Mesenchymal stem cell (in vitro differentiated cells and primary cell): Measurements from ENCODE around the gene MBD3L5.
"Not testable (repeated sequence)": the region's sequence is repeated elsewhere in the genome, so short reads cannot be mapped to it uniquely, and the experiment has no call there.

Experiments used
- DNase-seq: peaks from one replicate; pipeline ENCODE4 v3.0.0-alpha.2; 2013
- H2AFZ ChIP-seq: one replicate; pipeline ENCODE4 v1.6.1; 2013; ENCODE audit warnings: low read depth, mild to moderate bottlenecking, control low read depth, inconsistent platforms, low read length, moderate library complexity
- H2AK5ac ChIP-seq: 2 replicates; pipeline ENCODE4 v1.6.1; 2013; ENCODE audit warnings: low read length, moderate library complexity, mild to moderate bottlenecking, inconsistent platforms; ENCODE audit not compliant: severe bottlenecking
- H2BK120ac ChIP-seq: one replicate; pipeline ENCODE4 v1.6.1; 2013; ENCODE audit warnings: low read depth, mild to moderate bottlenecking, inconsistent platforms, low read length, moderate library complexity
- H2BK12ac ChIP-seq, 2 experiments: one replicate each; pipeline ENCODE4 v1.6.1; 2013; ENCODE audit warnings: inconsistent platforms in 2 of 2, low read length in 2 of 2, mild to moderate bottlenecking in 2 of 2, moderate library complexity in 2 of 2, control low read depth in 1 of 2
- H2BK15ac ChIP-seq: one replicate; pipeline ENCODE4 v1.6.1; 2013; ENCODE audit warnings: mild to moderate bottlenecking, low read depth, inconsistent platforms; ENCODE audit not compliant: poor library complexity, severe bottlenecking
- H2BK5ac ChIP-seq: 2 replicates; pipeline ENCODE4 v1.6.1; 2013; ENCODE audit warnings: low read depth, mild to moderate bottlenecking, low read length, control low read depth, inconsistent platforms; ENCODE audit not compliant: poor library complexity, severe bottlenecking
- H3K14ac ChIP-seq, 2 experiments: one replicate each; pipeline ENCODE4 v1.6.1; 2013; ENCODE audit warnings: inconsistent platforms in 2 of 2, low read length in 2 of 2, control low read depth in 1 of 2, mild to moderate bottlenecking in 1 of 2, moderate library complexity in 1 of 2
- H3K18ac ChIP-seq, 2 experiments: one replicate each; pipeline ENCODE4 v1.6.1; 2013; ENCODE audit warnings: inconsistent platforms in 2 of 2, low read length in 2 of 2, control low read depth in 1 of 2, low read depth in 1 of 2, mild to moderate bottlenecking in 1 of 2
- H3K23ac ChIP-seq, 2 experiments: one replicate each; pipeline ENCODE4 v1.6.1; 2013; ENCODE audit warnings: inconsistent platforms in 2 of 2, low read length in 2 of 2, mild to moderate bottlenecking in 2 of 2, moderate library complexity in 2 of 2, control low read depth in 1 of 2
- H3K27ac ChIP-seq: 2 replicates; pipeline ENCODE4 v1.5.1; 2013; ENCODE audit warnings: mild to moderate bottlenecking, moderate library complexity, low read length, control low read depth, inconsistent platforms; ENCODE audit not compliant: poor library complexity, severe bottlenecking
- H3K27me3 ChIP-seq, 2 experiments: 2 replicates each; pipeline versions ENCODE4 v1.6.1 to v1.7.0; 2013; ENCODE audit warnings: low read length in 2 of 2, mild to moderate bottlenecking in 2 of 2, moderate library complexity in 2 of 2, control low read depth in 1 of 2, inconsistent platforms in 1 of 2; ENCODE audit not compliant: control insufficient read depth in 1 of 2, insufficient read depth in 1 of 2
- H3K36me3 ChIP-seq, 2 experiments: 2 replicates each; pipeline versions ENCODE4 v1.6.1 to v1.7.0; 2013; ENCODE audit warnings: low read length in 2 of 2, control low read depth in 1 of 2, inconsistent platforms in 1 of 2, low read depth in 1 of 2, mild to moderate bottlenecking in 1 of 2; ENCODE audit not compliant: insufficient read depth in 2 of 2, control insufficient read depth in 1 of 2
- H3K4ac ChIP-seq, 2 experiments: one replicate each; pipeline ENCODE4 v1.6.1; 2013; ENCODE audit warnings: inconsistent platforms in 2 of 2, low read length in 2 of 2, mild to moderate bottlenecking in 2 of 2, moderate library complexity in 2 of 2, control low read depth in 1 of 2, low read depth in 1 of 2
- H3K4me1 ChIP-seq: 2 replicates; pipeline ENCODE4 v1.6.1; 2013; ENCODE audit warnings: low read depth, low read length, control low read depth; ENCODE audit not compliant: control insufficient read depth, insufficient read depth
- H3K4me2 ChIP-seq: 2 replicates; pipeline ENCODE4 v1.6.1; 2013; ENCODE audit warnings: low read length, mild to moderate bottlenecking, inconsistent platforms; ENCODE audit not compliant: poor library complexity, severe bottlenecking
- H3K4me3 ChIP-seq, 2 experiments: 2 replicates each; pipeline versions ENCODE4 v1.5.1 to v1.7.0; 2013; ENCODE audit warnings: low read length in 2 of 2, mild to moderate bottlenecking in 2 of 2, control low read depth in 1 of 2, low read depth in 1 of 2; ENCODE audit not compliant: insufficient read depth in 1 of 2
- H3K79me1 ChIP-seq: replicated peaks from 2 replicates; pipeline ENCODE4 v1.6.1; 2013; ENCODE audit warnings: mild to moderate bottlenecking, control low read depth, low read length, inconsistent platforms; ENCODE audit not compliant: poor library complexity, severe bottlenecking
- H3K9ac ChIP-seq: 2 replicates; pipeline ENCODE4 v1.7.0; 2013; ENCODE audit warnings: mild to moderate bottlenecking, low read length, moderate library complexity
- H3K9me3 ChIP-seq: 2 replicates; pipeline ENCODE4 v1.7.0; 2013; ENCODE audit warnings: mild to moderate bottlenecking, low read length; ENCODE audit not compliant: control insufficient read depth
- H4K8ac ChIP-seq: one replicate; pipeline ENCODE4 v1.6.1; 2013; ENCODE audit warnings: inconsistent platforms, mild to moderate bottlenecking, low read length, moderate library complexity
- H4K91ac ChIP-seq: one replicate; pipeline ENCODE4 v1.6.1; 2013; ENCODE audit warnings: mild to moderate bottlenecking, low read length, inconsistent platforms
- WGBS: methylation state at CpG from one replicate; pipeline ENCODE4 v1.1.7; 2013; ENCODE audit warnings: mixed read lengths; 5-methylcytosine and 5-hydroxymethylcytosine counted together

The MBD3L5 gene

DNA sequence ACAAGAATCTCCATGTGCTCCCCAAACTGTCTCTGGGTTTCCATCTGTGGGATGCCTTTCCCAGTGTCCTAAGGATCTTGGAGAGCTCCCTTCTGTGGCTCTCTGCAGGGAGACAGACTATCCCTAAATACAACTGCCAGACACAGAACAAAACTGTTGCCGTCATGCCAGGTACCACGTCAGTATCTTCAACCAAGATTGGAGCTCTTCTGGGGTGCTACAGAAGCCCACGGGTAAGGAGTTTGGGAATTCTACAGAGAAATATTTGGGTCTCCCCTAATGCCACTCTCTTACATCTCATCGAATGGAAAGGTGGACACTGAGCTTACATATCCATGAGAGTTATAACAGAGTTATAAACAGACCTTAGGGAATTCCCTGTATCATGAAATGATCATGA, 33.0 kb downstream of the MBD3L5 start:
- Histone ChIP-seq H2BK5ac (no peak overlapping the region), H3K9ac (no peak overlapping the region), H3K79me1 (no peaks in the 10 kb centered on the region), H3K4me1 (no peaks in the 10 kb centered on the region), H4K8ac (no peak overlapping the region), H3K4me2 (no peak overlapping the region), H2BK15ac (no peak overlapping the region), H3K4ac (no peak overlapping the region), H2BK120ac (no peak overlapping the region), H3K18ac (no peak overlapping the region), H3K27me3 (no peaks in the 10 kb centered on the region), H2AFZ (no peak overlapping the region), H3K27ac (no peak overlapping the region), H2BK12ac (no peak overlapping the region), H3K14ac (no peak overlapping the region), H3K36me3 (no peaks in the 10 kb centered on the region), H2AK5ac (no peak overlapping the region), H4K91ac (no peak overlapping the region), H3K4me3 (no peak overlapping the region), H3K9me3 (no peaks in the 10 kb centered on the region), H3K23ac (no peak overlapping the region)
- DNase-seq = no peak
- WGBS = 96% methylated on average over 3 of the region's 4 CpGs

GRCh38 chr19:7063764-7064418, 33.5 kb downstream of the MBD3L5 start:
- Histone ChIP-seq H3K4ac (no peak overlapping the region), H2BK5ac (no peak overlapping the region), H3K4me3 (no peak overlapping the region), H3K9me3 (no peaks in the 10 kb centered on the region), H2BK12ac (no peak overlapping the region), H3K23ac (no peak overlapping the region), H2BK15ac (no peak overlapping the region), H4K91ac (no peak overlapping the region), H3K4me1 (no peaks in the 10 kb centered on the region), H4K8ac (no peak overlapping the region), H3K27ac (no peak overlapping the region), H2BK120ac (no peak overlapping the region), H3K27me3 (no peaks in the 10 kb centered on the region), H3K9ac (no peak overlapping the region), H3K79me1 (no peaks in the 10 kb centered on the region), H3K14ac (no peak overlapping the region), H3K18ac (no peak overlapping the region), H2AK5ac (no peak overlapping the region), H2AFZ (no peak overlapping the region), H3K36me3 (no peaks in the 10 kb centered on the region), H3K4me2 (no peak overlapping the region)
- DNase-seq = no peak
- WGBS = 87% methylated on average over 9 of the region's 9 CpGs

DNA sequence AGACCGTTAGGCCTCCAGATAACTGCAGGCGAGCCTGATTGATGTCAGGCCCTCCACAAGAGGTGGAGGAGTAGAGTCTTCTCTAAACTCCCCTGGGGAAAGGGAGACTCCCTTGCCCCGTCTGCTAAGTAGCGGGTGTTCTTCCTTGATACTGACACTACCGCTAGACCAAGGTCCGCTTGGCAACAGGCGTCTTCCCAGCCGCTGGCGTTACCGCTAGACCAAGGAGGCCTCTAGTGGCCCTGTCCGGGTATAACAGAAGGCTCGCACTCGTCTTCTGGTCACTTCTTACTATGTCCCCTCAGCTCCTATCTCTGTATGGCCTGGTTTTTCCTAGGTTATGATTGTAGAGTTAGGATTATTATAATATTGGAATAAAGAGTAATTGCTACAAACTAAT, 36.7 kb downstream of the MBD3L5 start:
- H3K27me3 ChIP-seq, H2BK5ac ChIP-seq, H2BK120ac ChIP-seq, H2AK5ac ChIP-seq, H2BK12ac ChIP-seq, H4K91ac ChIP-seq, H3K18ac ChIP-seq, H3K9ac ChIP-seq, H3K23ac ChIP-seq, H3K4me3 ChIP-seq, H3K4me1 ChIP-seq, H3K4ac ChIP-seq, H4K8ac ChIP-seq, H3K27ac ChIP-seq, H3K14ac ChIP-seq, H3K4me2 ChIP-seq, H2BK15ac ChIP-seq, H3K9me3 ChIP-seq, H2AFZ ChIP-seq: not testable (repeated sequence)
- DNase-seq = peak; percentile 24
- H3K79me1 ChIP-seq = peaks cover 13% of the 10 kb centered on the region
- peaks cover 8 to 14% of the 10 kb centered on the region in 2 experiments for H3K36me3 ChIP-seq
- 55% methylated on average over 10 of the region's 13 CpGs for WGBS

DNA sequence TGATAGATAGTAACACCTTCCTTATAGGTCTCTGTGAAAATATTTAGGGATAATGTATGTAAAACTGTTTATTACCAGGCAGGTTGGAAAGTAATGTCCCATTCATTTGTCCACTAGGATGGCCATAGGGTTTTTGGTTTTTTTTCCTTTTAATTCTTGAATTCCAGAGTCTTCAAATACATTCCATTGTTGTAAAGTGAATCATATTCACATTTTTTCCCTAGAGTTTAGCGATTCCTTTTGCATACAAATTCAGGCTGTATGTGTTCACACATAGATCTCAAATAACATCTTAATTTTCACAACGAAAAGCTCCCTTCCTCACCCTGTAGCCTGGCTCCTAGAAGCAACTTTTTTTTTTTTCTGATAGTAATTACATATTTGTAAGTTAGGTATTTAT, 37.3 kb downstream of the MBD3L5 start:
- H3K18ac ChIP-seq = no peak overlapping the region
- WGBS = 47% methylated on average over 1 of the region's 2 CpGs
- no peak overlapping the region for H2BK5ac ChIP-seq

More for the DNA sequence above, 37.3 kb downstream of the MBD3L5 start:
- H4K91ac ChIP-seq = no peak overlapping the region
- H3K9me3 ChIP-seq = peaks cover 14% of the 10 kb centered on the region
- no peak overlapping the region for H3K4ac ChIP-seq
- H3K79me1 ChIP-seq = peaks cover 19% of the 10 kb centered on the region
- H4K8ac ChIP-seq = no peak overlapping the region
- no peak overlapping the region for H2BK12ac ChIP-seq
- H3K36me3 ChIP-seq = peaks cover 14 to 20% of the 10 kb centered on the region in 2 experiments
- H2AK5ac ChIP-seq = no peak overlapping the region
- H2BK15ac ChIP-seq = no peak overlapping the region
- no peak for DNase-seq
- H3K9ac ChIP-seq = no peak overlapping the region
- H3K4me2 ChIP-seq = no peak overlapping the region
- no peaks in the 10 kb centered on the region for H3K27me3 ChIP-seq
- no peak overlapping the region for H2BK120ac ChIP-seq
- no peak overlapping the region for H3K14ac ChIP-seq
- no peak overlapping the region for H3K4me3 ChIP-seq
- no peak overlapping the region for H3K23ac ChIP-seq
- H2AFZ ChIP-seq = no peak overlapping the region
- peaks cover 2% of the 10 kb centered on the region for H3K4me1 ChIP-seq
- no peak overlapping the region for H3K27ac ChIP-seq
